ENCODE measurements around the gene CEP76.

CEP76 gene

GRCh38 chr18:12745095-12745795, 42.7 kb upstream of the CEP76 start:
- no peak for DNase-seq (ENCODE audit: low read depth, low spot score)
- no peaks in the 10 kb centered on the region for H3K4me1 ChIP-seq (ENCODE audit: control insufficient read depth, insufficient read depth, low read length)
- no peak overlapping the region for H3K4me3 ChIP-seq (ENCODE audit: low read length)
- WGBS (ENCODE audit: insufficient coverage, insufficient read length): no CpG with 5 or more reads among the region's 7 CpGs
- H3K36me3 ChIP-seq (ENCODE audit: control insufficient read depth, insufficient read depth, low read length): no peaks in the 10 kb centered on the region
- H3K27me3 ChIP-seq (ENCODE audit: control insufficient read depth, insufficient read depth, low read length): no peaks in the 10 kb centered on the region
- H3K27ac ChIP-seq (ENCODE audit: low read length): no peak overlapping the region
- no peaks in the 10 kb centered on the region for H3K9me3 ChIP-seq (ENCODE audit: control insufficient read depth, insufficient read depth, low read length)

- H3K4me1 ChIP-seq (ENCODE audit: control insufficient read depth, insufficient read depth, low read length): no peaks in the 10 kb centered on the region
- no peak overlapping the region for H3K27ac ChIP-seq (ENCODE audit: low read length)
- DNase-seq (ENCODE audit: low read depth, low spot score): no peak
- H3K36me3 ChIP-seq (ENCODE audit: control insufficient read depth, insufficient read depth, low read length): no peaks in the 10 kb centered on the region
- no CpG with 5 or more reads among the region's 2 CpGs for WGBS (ENCODE audit: insufficient coverage, insufficient read length)
- no peaks in the 10 kb centered on the region for H3K27me3 ChIP-seq (ENCODE audit: control insufficient read depth, insufficient read depth, low read length)
- H3K9me3 ChIP-seq (ENCODE audit: control insufficient read depth, insufficient read depth, low read length): no peaks in the 10 kb centered on the region
- no peak overlapping the region for H3K4me3 ChIP-seq (ENCODE audit: low read length)
These were observed 41.6 kb upstream of the CEP76 start for GRCh38 chr18:12744103-12744502.

DNA sequence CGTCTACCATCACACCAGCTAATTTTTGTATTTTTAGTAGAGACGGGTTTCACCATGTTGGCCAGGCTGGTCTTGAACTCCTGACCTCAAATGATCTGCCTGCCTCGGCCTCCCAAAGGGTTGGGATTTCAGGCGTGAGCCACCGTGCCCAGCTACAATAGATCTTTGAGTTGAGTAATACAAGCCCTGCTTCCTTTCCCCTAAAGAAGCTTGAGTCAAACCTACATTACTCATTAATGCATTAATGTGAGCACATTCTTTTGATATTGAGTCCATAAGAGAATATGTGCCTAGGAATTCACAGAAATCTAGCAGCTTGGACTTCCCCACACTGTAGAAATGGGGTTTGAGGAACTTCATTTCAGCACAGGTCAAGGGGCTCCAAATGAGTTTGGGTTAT, 39.9 kb upstream of the CEP76 start:
- Histone ChIP-seq H3K36me3 (ENCODE audit: control insufficient read depth, insufficient read depth, low read length) (no peaks in the 10 kb centered on the region), H3K27ac (ENCODE audit: low read length) (no peak overlapping the region), H3K4me3 (ENCODE audit: low read length) (no peak overlapping the region), H3K27me3 (ENCODE audit: control insufficient read depth, insufficient read depth, low read length) (no peaks in the 10 kb centered on the region), H3K9me3 (ENCODE audit: control insufficient read depth, insufficient read depth, low read length) (no peaks in the 10 kb centered on the region), H3K4me1 (ENCODE audit: control insufficient read depth, insufficient read depth, low read length) (no peaks in the 10 kb centered on the region)
- no CpG with 5 or more reads among the region's 5 CpGs for WGBS (ENCODE audit: insufficient coverage, insufficient read length)
- no peak for DNase-seq (ENCODE audit: low read depth, low spot score)

- no peak for DNase-seq (ENCODE audit: low read depth, low spot score)
- H3K9me3 ChIP-seq (ENCODE audit: control insufficient read depth, insufficient read depth, low read length): no peaks in the 10 kb centered on the region
- no peak overlapping the region for H3K4me3 ChIP-seq (ENCODE audit: low read length)
- H3K27ac ChIP-seq (ENCODE audit: low read length): no peak overlapping the region
- H3K27me3 ChIP-seq (ENCODE audit: control insufficient read depth, insufficient read depth, low read length): no peaks in the 10 kb centered on the region
- no peaks in the 10 kb centered on the region for H3K36me3 ChIP-seq (ENCODE audit: control insufficient read depth, insufficient read depth, low read length)
- no CpG with 5 or more reads among the region's 6 CpGs for WGBS (ENCODE audit: insufficient coverage, insufficient read length)
- H3K4me1 ChIP-seq (ENCODE audit: control insufficient read depth, insufficient read depth, low read length): no peaks in the 10 kb centered on the region
These were observed 38.8 kb upstream of the CEP76 start for GRCh38 chr18:12741351-12741750.

GRCh38 chr18:12737243-12737902, 34.9 kb upstream of the CEP76 start:
- Histone ChIP-seq H3K4me1 (ENCODE audit: control insufficient read depth, insufficient read depth, low read length) (no peaks in the 10 kb centered on the region), H3K27me3 (ENCODE audit: control insufficient read depth, insufficient read depth, low read length) (no peaks in the 10 kb centered on the region), H3K9me3 (ENCODE audit: control insufficient read depth, insufficient read depth, low read length) (no peaks in the 10 kb centered on the region), H3K36me3 (ENCODE audit: control insufficient read depth, insufficient read depth, low read length) (no peaks in the 10 kb centered on the region), H3K4me3 (ENCODE audit: low read length) (no peak overlapping the region), H3K27ac (ENCODE audit: low read length) (no peak overlapping the region)
- no CpG with 5 or more reads among the region's 19 CpGs for WGBS (ENCODE audit: insufficient coverage, insufficient read length)
- no peak for DNase-seq (ENCODE audit: low read depth, low spot score)

DNA sequence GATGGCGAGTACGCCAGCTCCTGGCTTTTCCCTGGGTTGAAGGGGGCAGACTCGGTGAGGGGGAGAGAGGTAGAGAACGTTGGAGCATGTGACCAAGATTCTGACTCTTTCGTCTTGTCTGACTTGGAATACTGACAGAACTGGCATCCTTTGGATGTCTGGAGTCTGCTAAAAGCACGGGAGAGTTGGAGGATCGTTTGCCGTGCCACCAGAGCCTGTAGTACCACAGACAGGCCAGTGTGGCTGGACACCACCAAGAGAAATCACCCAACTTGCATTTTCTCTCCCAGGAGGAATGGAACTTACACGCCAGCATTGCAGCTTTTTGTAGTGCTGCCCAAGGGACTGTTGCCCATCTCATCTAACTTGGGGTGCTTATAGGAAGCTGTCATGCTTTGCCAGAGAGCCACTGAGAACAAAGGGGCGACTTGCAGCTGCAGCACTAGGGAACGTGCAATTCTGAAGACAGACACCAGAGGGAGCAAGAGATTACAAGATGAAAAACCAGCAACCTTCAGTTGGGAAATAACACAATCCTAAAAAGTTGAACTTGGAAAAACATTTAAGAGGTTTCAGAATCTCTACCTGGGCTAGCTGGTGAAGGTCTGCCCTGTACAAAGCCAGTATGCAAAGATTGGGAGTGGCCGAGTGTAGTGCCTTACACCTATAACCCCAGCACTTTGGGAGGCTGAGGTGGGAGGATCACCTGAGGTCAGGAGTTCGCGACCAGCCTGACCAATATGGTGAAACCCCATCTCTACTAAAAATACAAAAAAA, 24.4 kb upstream of the CEP76 start:
- no peaks in the 10 kb centered on the region for H3K4me1 ChIP-seq (ENCODE audit: control insufficient read depth, insufficient read depth, low read length)
- DNase-seq (ENCODE audit: low read depth, low spot score): peak; percentile 75
- H3K27me3 ChIP-seq (ENCODE audit: control insufficient read depth, insufficient read depth, low read length): no peaks in the 10 kb centered on the region
- no peaks in the 10 kb centered on the region for H3K9me3 ChIP-seq (ENCODE audit: control insufficient read depth, insufficient read depth, low read length)
- no CpG with 5 or more reads among the region's 14 CpGs for WGBS (ENCODE audit: insufficient coverage, insufficient read length)
- H3K4me3 ChIP-seq (ENCODE audit: low read length): no peak overlapping the region
- H3K36me3 ChIP-seq (ENCODE audit: control insufficient read depth, insufficient read depth, low read length): no peaks in the 10 kb centered on the region
- H3K27ac ChIP-seq (ENCODE audit: low read length): no peak overlapping the region

GRCh38 chr18:12726331-12726730, 23.8 kb upstream of the CEP76 start:
- DNase-seq (ENCODE audit: low read depth, low spot score): no peak
- H3K9me3 ChIP-seq (ENCODE audit: control insufficient read depth, insufficient read depth, low read length): no peaks in the 10 kb centered on the region
- no CpG with 5 or more reads among the region's 4 CpGs for WGBS (ENCODE audit: insufficient coverage, insufficient read length)
- no peaks in the 10 kb centered on the region for H3K4me1 ChIP-seq (ENCODE audit: control insufficient read depth, insufficient read depth, low read length)
- H3K27me3 ChIP-seq (ENCODE audit: control insufficient read depth, insufficient read depth, low read length): no peaks in the 10 kb centered on the region
- no peaks in the 10 kb centered on the region for H3K36me3 ChIP-seq (ENCODE audit: control insufficient read depth, insufficient read depth, low read length)
- no peak overlapping the region for H3K27ac ChIP-seq (ENCODE audit: low read length)
- no peak overlapping the region for H3K4me3 ChIP-seq (ENCODE audit: low read length)

- Histone ChIP-seq H3K9me3 (ENCODE audit: control insufficient read depth, insufficient read depth, low read length) (no peaks in the 10 kb centered on the region), H3K27me3 (ENCODE audit: control insufficient read depth, insufficient read depth, low read length) (no peaks in the 10 kb centered on the region), H3K4me3 (ENCODE audit: low read length) (no peak overlapping the region), H3K4me1 (ENCODE audit: control insufficient read depth, insufficient read depth, low read length) (no peaks in the 10 kb centered on the region), H3K36me3 (ENCODE audit: control insufficient read depth, insufficient read depth, low read length) (peaks cover 6% of the 10 kb centered on the region; the same call in 1 of the 2 replicates), H3K27ac (ENCODE audit: low read length) (no peak overlapping the region)
- WGBS (ENCODE audit: insufficient coverage, insufficient read length): no CpG with 5 or more reads among the region's 7 CpGs
- DNase-seq (ENCODE audit: low read depth, low spot score): no peak
These were observed 20.2 kb upstream of the CEP76 start for GRCh38 chr18:12722731-12723130.

DNA sequence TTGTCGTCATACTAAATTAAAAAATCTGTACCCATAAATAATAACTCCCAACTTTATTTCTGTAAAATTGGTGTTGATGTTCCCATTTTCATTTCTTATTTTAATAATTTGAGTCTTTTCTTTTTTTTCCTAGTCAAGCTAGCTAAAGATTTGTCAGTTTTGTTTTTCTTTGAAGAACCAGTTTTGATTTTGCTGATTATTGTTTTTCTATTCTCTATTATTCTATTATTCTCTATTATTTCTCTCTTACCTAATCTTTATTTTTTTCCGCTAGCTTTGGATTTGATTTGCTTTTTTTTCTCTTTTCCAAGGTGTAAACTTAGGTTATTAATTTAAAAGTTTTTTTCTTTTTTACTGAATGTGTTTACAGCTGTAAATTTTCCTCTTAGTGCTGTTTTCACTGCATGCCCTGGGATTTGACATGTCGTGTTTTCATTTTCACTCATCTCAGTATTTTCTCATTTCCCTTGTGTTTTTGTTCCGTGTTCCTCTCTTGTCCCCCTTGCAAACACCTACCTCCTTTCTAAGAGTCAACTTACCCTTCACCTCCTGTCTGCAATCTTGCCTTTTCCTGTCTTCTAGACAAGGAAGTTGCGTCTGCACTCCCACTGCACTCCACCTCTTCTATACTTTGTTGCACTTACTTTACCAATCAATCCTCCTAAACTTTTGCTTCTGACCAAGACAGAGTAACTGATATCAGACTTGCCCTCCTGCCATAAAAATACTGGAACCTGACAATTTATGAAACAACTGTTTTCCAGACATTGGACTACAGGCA, 19.2 kb upstream of the CEP76 start:
- no peaks in the 10 kb centered on the region for H3K9me3 ChIP-seq (ENCODE audit: control insufficient read depth, insufficient read depth, low read length)
- H3K36me3 ChIP-seq (ENCODE audit: control insufficient read depth, insufficient read depth, low read length): peaks cover 6% of the 10 kb centered on the region; the same call in 1 of the 2 replicates
- no peak overlapping the region for H3K4me3 ChIP-seq (ENCODE audit: low read length)
- 100% methylated on average over 1 of the region's 5 CpGs for WGBS (ENCODE audit: insufficient coverage, insufficient read length)
- H3K27me3 ChIP-seq (ENCODE audit: control insufficient read depth, insufficient read depth, low read length): no peaks in the 10 kb centered on the region
- no peaks in the 10 kb centered on the region for H3K4me1 ChIP-seq (ENCODE audit: control insufficient read depth, insufficient read depth, low read length)
- no peak for DNase-seq (ENCODE audit: low read depth, low spot score)
- H3K27ac ChIP-seq (ENCODE audit: low read length): no peak overlapping the region

GRCh38 chr18:12711446-12711845, 8.9 kb upstream of the CEP76 start:
- WGBS (ENCODE audit: insufficient coverage, insufficient read length): no CpG with 5 or more reads among the region's 5 CpGs
- Histone ChIP-seq H3K4me3 (ENCODE audit: low read length) (no peak overlapping the region), H3K27ac (ENCODE audit: low read length) (no peak overlapping the region), H3K4me1 (ENCODE audit: control insufficient read depth, insufficient read depth, low read length) (no peaks in the 10 kb centered on the region), H3K9me3 (ENCODE audit: control insufficient read depth, insufficient read depth, low read length) (no peaks in the 10 kb centered on the region), H3K27me3 (ENCODE audit: control insufficient read depth, insufficient read depth, low read length) (no peaks in the 10 kb centered on the region), H3K36me3 (ENCODE audit: control insufficient read depth, insufficient read depth, low read length) (peaks cover 9% of the 10 kb centered on the region; the same call in 1 of the 2 replicates)
- DNase-seq (ENCODE audit: low read depth, low spot score): no peak
